Endothelial cell of umbilical vein (primary cell): Measurements from ENCODE around the gene CEMP1. TPM values are rescaled to one million over a fixed set of nuclear protein-coding genes. Genes with fewer than 3 reads are reported as not detected.
"Not testable (repeated sequence)": the region's sequence is repeated elsewhere in the genome, so short reads cannot be mapped to it uniquely, and the experiment has no call there.

Experiments used
- BruUV-seq: library from RNA; stranded (reverse); fragments of 400-500 nt; replicated peaks from 2 replicates; lab custom pipeline; 2021; lab: Mats Ljungman, UMichigan
- CTCF ChIA-PET: fragments of 300-600, 350-600 bp; sonication (Branson Sonifier 250); formaldehyde crosslinking; loops from one replicate; lab custom pipeline; 2021; ENCODE audit warnings: antibody characterized with exemption, inconsistent platforms; lab: Charles Lee
- POLR2A ChIA-PET: fragments of 300-600, 350-600 bp; sonication (Branson Sonifier 250); formaldehyde crosslinking; loops from one replicate; lab custom pipeline; 2021; ENCODE audit warnings: antibody characterized with exemption, inconsistent platforms; lab: Charles Lee
- DNase-seq: peaks from one replicate; pipeline ENCODE4 v3.0.0-alpha.2; 2011; ENCODE audit warnings: low read depth, low spot score
- FAIRE-seq: peaks from 2 replicates; lab custom pipeline; 2011; peaks lifted over from hg19 to GRCh38; lab: Jason Lieb, UNC
- H2AFZ ChIP-seq: 2 replicates; pipeline ENCODE4 v1.6.0; 2012; ENCODE audit warnings: low read depth, low read length, control low read depth, inconsistent platforms
- H3K27ac ChIP-seq: 2 replicates; pipeline ENCODE4 v1.5.1; 2011; ENCODE audit warnings: low read depth, mild to moderate bottlenecking, control low read depth, low read length, moderate library complexity; ENCODE audit not compliant: insufficient read depth
- H3K27me3 ChIP-seq, 2 experiments: 2 replicates each; pipeline versions ENCODE4 v1.6.0 to v1.6.1; 2011; ENCODE audit warnings: low read length in 2 of 2, mixed read lengths in 1 of 2; ENCODE audit not compliant: control insufficient read depth in 2 of 2, insufficient read depth in 2 of 2
- H3K36me3 ChIP-seq, 2 experiments: 2 replicates in 1 of 2; 3 replicates in 1 of 2; pipeline ENCODE4 v1.5.1; 2011; ENCODE audit warnings: low read length in 2 of 2, mild to moderate bottlenecking in 1 of 2, moderate library complexity in 1 of 2; ENCODE audit not compliant: control insufficient read depth in 2 of 2, insufficient read depth in 2 of 2; ENCODE audit errors: extremely low read depth in 1 of 2
- H3K4me1 ChIP-seq: 3 replicates; pipeline ENCODE4 v1.5.1; 2011; ENCODE audit warnings: mild to moderate bottlenecking, low read length; ENCODE audit not compliant: control insufficient read depth, insufficient read depth; ENCODE audit errors: extremely low read depth
- H3K4me2 ChIP-seq: 2 replicates; pipeline ENCODE4 v1.6.1; 2011; ENCODE audit warnings: low read length, control low read depth, mixed read lengths; ENCODE audit not compliant: insufficient read depth
- H3K4me3 ChIP-seq, 3 experiments: fragments of 200-600 bp in 1 of 3; sonication (generic), shearing (Covaris generic) in 1 of 3; replicated peaks in 1 of 3; 2 replicates each; pipeline ENCODE4 v1.5.1; 2011 to 2016; ENCODE audit warnings: control low read depth in 3 of 3, low read length in 3 of 3, mild to moderate bottlenecking in 2 of 3, inconsistent platforms in 1 of 3, low read depth in 1 of 3, moderate library complexity in 1 of 3; ENCODE audit not compliant: insufficient read depth in 1 of 3
- H3K79me2 ChIP-seq: 2 replicates; pipeline ENCODE4 v1.6.0; 2012; ENCODE audit warnings: low read length, inconsistent platforms; ENCODE audit not compliant: control insufficient read depth, insufficient read depth
- H3K9ac ChIP-seq: replicated peaks from 2 replicates; pipeline ENCODE3; 2011; ENCODE audit warnings: low read length, control low read depth; ENCODE audit not compliant: insufficient read depth; ENCODE audit errors: extremely low read depth
- H3K9me1 ChIP-seq: replicated peaks from 3 replicates; pipeline ENCODE4 v1.6.0; 2011; ENCODE audit warnings: mild to moderate bottlenecking, low read length; ENCODE audit not compliant: control insufficient read depth, insufficient read depth; ENCODE audit errors: extremely low read depth
- H3K9me3 ChIP-seq: replicated peaks from 2 replicates; pipeline ENCODE4 v1.5.1; 2012; ENCODE audit warnings: low read length, inconsistent platforms; ENCODE audit not compliant: control insufficient read depth, insufficient read depth
- H4K20me1 ChIP-seq: replicated peaks from 2 replicates; pipeline ENCODE3; 2011; ENCODE audit warnings: mild to moderate bottlenecking, low read length; ENCODE audit not compliant: control insufficient read depth, insufficient read depth; ENCODE audit errors: extremely low read depth
- dilution Hi-C: fragments of 300-500 bp; cut with MboI; formaldehyde crosslinking; loops from one replicate; pipeline ENCODE4 v1.15.0; 2019; ENCODE audit warnings: low sequenced_read_pairs; ENCODE audit not compliant: extremely low pct_ligation_motif_present
- intact Hi-C: fragments of 100-400 bp; cut with micrococcal nuclease; formaldehyde crosslinking; loops from one replicate; pipeline ENCODE4 v1.10.0; 2022
- polyA plus RNA-seq, 4 experiments: library from polyadenylated mRNA; depleted of rRNA in 3 of 4; stranded (reverse) in 3 of 4; unstranded in 1 of 4; fragments of >200 nt; gene quantifications; 2 replicates each; pipeline versions ENCODE4 v1.2.1 to v1.2.3, GENCODE V29; 2011 to 2012; ENCODE audit warnings: missing spikeins in 1 of 4
- total RNA-seq: library from RNA; stranded (reverse); gene quantifications from 2 replicates; pipeline ENCODE4 v1.2.3, GENCODE V29; 2021

CEMP1 gene
- total and polyA plus RNA-seq, 2 donors (not counting 3 experiments of a cell fraction or from before 2014, with no cell fraction given), result not detected

DNA sequence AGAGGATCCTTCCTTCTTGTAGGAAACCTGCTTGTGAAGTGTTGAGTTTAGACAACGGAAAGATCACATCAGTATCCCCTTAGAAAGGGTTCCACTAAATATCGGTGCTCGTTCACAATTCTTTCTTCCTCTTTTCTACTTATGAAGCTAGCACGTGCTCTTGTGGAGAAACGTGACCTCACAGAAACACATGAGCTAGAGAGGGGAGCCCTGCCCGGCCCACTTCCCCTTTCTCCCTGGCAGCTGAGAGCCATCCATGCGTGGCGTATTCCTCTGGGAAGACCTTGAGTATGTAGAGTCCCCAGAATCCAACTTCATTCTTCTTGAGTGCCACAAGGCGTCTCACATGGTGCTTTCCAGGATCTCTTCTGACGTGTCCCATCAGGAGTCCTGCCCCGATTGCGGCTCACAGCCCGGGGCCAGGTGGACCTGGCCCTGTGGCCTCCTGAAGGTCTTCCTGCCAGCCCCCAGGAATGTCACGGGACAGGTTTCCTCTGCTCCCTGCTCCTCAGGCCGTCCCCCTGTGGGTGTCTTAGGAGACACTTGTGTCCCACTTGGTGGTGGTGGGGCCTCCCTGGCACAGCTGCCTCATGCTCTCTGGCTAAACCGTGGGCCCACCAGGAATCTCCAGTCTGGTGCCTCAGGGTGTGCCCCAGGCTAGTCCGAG is 29.1 kb upstream of the CEMP1 start:
- dilution Hi-C loops, H3K27me3 ChIP-seq, H3K27ac ChIP-seq, H3K9me1 ChIP-seq, H3K9me3 ChIP-seq, H2AFZ ChIP-seq, BruUV-seq, H3K36me3 ChIP-seq, H3K4me1 ChIP-seq, H3K4me3 ChIP-seq, FAIRE-seq, CTCF ChIA-PET, intact Hi-C loops, DNase-seq, H3K9ac ChIP-seq, H3K4me2 ChIP-seq, POLR2A ChIA-PET, H3K79me2 ChIP-seq, H4K20me1 ChIP-seq: not testable (repeated sequence)

DNA sequence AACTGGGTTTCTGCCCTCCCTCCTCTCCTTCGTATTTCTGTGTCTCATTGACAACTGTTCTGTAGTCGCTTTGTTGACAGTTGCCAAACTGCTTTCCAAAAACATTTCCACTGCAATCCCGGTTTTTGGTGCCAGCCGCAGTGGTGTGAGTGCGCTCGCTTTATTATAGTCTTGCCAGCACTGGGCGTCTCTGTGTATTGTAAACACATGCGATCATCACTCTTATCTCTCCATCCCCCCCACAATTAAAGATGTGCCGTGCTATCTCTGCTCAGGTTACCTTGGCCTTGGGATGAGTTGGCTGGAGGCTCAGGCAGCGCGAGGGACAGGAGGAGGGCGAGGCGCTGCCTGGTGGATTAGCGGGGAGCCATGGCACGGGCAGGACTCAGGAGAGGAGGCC is 25.9 kb upstream of the CEMP1 start:
- H3K36me3 ChIP-seq, H3K4me2 ChIP-seq, DNase-seq, BruUV-seq, H3K27ac ChIP-seq, intact Hi-C loops, H3K9ac ChIP-seq, H3K4me3 ChIP-seq, H3K9me3 ChIP-seq, H4K20me1 ChIP-seq, H3K27me3 ChIP-seq, POLR2A ChIA-PET, dilution Hi-C loops, H2AFZ ChIP-seq, H3K79me2 ChIP-seq, CTCF ChIA-PET, H3K4me1 ChIP-seq, H3K9me1 ChIP-seq: not testable (repeated sequence)
- peak; percentile 73 for FAIRE-seq

DNA sequence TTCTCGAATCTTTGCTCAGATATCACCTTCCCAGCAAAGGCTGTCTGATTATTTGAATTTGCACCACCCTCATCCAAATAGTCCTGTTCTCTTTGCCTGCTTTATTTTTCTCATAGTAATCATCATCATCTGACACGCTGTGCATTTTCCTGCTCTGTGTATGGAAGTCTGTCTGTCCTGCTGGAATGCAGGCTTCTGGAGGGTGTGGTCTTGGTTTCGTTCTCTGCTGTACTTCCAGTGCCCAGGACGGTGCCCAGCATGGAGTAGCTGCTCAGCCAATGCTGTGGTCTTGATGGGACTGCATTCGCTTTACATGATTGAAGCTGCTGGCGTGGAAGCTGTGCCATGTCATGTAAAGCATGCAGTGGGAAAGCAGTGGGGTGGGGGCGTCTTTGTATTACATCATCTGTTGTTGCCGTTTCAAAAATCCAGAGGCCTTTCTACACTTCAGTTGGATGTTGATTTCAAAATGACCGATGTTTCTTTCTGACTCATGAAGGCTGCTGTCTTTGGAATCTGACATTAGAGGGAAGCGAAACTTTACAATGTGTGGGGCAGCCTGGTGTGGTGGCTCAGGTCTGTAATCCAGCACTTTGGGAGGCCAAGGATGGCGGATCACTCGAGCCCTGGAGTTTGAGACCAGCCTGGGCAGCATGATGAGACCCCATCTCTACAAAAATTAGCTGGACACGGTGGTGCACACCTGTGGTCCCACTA is 23.7 kb upstream of the CEMP1 start:
- POLR2A ChIA-PET, H3K4me3 ChIP-seq, H4K20me1 ChIP-seq, DNase-seq, H2AFZ ChIP-seq, BruUV-seq, H3K9ac ChIP-seq, H3K4me2 ChIP-seq, H3K36me3 ChIP-seq, H3K27ac ChIP-seq, dilution Hi-C loops, CTCF ChIA-PET, H3K27me3 ChIP-seq, H3K9me3 ChIP-seq, H3K79me2 ChIP-seq, H3K9me1 ChIP-seq, H3K4me1 ChIP-seq, intact Hi-C loops: not testable (repeated sequence)
- peak; percentile 77 for FAIRE-seq

DNA sequence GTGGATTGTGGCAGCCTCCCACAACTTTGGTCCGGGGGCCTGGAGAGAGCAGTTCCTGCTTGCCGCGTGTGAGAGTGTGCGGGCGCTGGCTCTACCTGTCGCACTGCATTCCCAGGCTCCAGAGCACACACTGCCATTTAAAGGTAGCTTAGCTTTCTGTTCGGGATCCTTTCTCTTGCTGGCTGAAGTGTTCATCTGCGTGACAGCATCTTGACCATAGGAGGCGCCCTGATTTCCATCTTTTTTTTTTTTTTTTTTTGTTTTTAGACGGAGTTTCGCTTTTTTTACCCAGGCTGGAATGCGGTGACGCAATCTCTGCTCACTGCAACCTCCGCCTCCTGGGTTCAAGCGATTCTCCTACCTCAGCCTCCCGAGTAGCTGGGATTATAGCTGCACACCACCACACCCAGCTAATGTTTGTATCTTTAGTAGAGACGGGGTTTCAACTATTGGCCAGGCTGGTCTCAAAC is 20.2 kb upstream of the CEMP1 start:
- H3K9ac ChIP-seq, H3K27me3 ChIP-seq, dilution Hi-C loops, BruUV-seq, H3K4me2 ChIP-seq, H3K36me3 ChIP-seq, H3K9me3 ChIP-seq, POLR2A ChIA-PET, CTCF ChIA-PET, H2AFZ ChIP-seq, FAIRE-seq, H4K20me1 ChIP-seq, H3K79me2 ChIP-seq, H3K4me3 ChIP-seq, DNase-seq, H3K27ac ChIP-seq, H3K4me1 ChIP-seq, H3K9me1 ChIP-seq, intact Hi-C loops: not testable (repeated sequence)
